NCI-H1417 (cell line): Measurements from ENCODE around the gene TPD52L1.
"Not testable (repeated sequence)": the region's sequence is repeated elsewhere in the genome, so short reads cannot be mapped to it uniquely, and the experiment has no call there.

Source experiments
- DNase-seq, 3 experiments: peaks; one replicate each; lab custom pipeline; 2025; lab: John Stamatoyannopoulos, UW

Gene TPD52L1

DNA sequence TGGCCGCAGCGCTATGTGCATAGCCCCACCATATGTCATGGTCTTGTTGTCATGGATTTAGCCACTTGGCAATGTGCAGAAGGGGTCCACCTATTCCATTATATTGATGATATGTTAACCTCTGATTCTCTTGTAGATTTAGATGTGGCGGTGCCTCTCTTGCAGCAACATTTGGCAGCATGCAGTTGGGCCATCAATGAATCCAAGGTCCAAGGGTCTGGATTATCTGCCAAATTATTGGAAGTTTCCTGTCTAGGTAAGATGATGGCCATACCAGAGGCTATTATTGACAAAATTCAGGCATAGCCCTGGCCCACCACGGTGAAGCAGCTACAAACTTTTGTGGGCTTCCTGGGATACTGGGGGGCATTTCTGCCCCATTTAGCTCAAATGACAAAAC lies 116.8 kb downstream of the TPD52L1 start:
- DNase-seq, result no peak

DNA sequence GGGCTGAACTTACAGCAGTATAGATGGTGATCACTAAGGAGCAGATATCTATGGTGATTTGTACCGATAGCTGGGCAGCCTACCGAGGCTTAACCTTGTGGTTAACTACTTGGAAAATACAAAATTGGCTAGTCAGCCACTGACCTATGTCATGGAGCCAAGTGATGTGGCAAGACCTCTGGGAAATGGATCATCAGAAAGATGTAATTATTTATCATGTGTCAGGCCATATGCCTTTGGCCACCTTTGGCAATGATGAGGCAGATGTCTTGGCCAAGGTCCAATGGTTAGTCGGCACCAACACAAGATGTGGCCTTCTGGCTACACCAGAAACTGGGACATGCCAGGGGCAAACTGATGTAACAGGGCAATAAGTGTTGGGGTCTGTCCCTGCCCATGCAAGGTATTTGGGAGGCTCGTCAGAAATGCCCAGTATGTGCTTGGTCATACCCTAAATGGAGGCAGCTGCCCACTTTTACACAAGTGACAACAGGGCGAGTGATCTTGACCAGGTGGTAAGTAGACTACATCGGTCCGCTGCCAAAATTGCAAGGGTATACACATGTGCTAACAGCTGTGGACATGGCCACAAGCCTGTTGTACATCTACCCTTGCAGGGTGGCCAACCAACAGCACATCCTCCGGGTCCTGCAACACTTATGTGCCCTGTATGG lies 118.0 kb downstream of the TPD52L1 start:
- DNase-seq, result no peak

DNA sequence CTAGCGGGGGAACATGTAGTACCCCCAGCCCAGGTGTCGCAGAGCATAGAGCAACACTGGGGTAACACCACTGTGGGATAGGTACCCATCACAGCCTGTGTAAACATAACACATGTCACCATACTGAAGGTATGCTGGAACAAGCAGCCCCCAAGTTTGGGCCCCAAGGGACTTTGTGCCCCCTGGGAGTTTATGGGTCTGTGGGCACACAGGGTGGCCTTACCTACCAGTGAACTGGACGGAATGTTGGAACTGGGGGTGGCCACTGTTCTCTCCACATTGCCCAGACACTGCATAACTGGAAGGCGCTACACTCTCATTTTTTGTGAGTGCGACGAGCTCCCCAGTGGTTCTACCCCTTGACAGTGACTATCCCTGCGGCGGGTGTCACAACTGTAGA lies 119.7 kb downstream of the TPD52L1 start:
- no peak for DNase-seq

DNA sequence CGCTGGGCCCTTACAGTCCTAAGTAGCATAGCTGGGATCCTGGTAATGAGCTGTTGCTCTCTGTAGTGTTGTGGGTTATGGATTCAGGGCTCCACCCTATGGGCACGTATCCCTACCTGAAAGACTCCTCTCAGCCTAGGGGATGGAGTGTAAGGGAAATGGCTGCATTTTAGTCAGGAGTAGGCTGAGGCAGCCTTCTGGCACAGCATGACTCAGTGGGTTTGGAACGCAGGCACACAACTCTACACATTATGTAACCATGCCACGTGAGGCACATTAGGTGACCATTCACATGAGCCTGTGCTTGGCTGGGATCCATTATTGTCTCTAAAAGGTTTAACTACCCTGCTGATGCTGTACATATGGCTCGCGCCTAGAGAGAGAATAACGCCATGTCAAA lies 120.4 kb downstream of the TPD52L1 start:
- peak in 1 of 3 experiments; percentile 17 for DNase-seq

DNA sequence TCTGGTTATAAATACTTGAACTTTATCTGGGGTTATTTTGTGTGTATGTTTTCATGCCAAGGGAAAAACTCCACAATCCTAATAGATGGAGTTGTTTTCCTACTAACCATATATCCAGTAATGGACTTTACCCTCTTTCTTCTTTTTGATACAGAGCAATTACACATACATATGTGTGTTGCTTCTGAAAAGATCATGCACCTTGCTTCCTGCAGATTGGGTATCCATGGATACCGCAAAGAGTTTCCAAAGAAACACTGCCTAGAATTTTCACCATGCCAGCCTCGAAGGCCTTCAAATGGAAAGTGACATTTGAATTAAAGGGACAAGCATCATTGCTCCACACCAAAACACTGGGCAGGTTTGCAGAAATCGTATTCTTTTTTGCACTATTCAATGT lies 121.4 kb downstream of the TPD52L1 start:
- DNase-seq, result peak in 1 of 3 experiments; percentile 12

DNA sequence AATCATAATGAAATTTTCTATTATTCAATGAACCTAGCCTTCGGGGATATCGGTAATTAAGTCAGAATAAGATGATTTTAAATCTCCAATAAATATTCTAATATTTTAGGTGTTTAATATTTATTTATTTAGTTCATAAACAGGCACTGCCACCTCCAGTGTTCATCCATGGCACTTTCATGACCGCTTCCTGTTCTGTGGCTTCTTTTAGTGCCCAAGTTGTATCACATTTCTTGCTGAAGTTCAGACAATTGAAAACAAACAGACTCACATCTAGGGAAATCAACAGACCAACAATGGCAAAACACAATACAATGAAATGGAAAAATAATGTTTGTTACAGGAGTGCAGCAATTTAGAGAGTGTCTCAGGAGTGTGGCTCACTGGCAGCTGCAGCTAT lies 122.2 kb downstream of the TPD52L1 start:
- DNase-seq, result no peak

DNA sequence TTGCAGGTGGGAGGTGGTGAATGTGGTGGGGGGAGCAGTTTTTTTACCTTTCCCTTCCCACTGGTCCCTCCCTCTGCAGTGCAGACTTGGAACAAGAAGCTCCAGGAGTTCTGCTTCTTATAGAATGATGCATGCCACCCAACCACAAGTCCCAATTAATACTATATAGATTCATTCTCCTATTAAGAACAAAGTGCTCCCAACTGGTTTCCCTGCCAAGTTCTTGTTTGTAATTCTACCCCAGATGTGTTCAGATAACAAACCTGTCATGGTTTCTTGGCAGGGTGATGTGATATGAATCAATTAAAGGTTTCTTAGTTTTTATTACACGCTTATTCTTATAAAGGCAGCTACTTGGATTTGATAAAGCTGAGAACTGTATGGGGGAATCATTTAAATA lies 124.3 kb downstream of the TPD52L1 start:
- no peak for DNase-seq

DNA sequence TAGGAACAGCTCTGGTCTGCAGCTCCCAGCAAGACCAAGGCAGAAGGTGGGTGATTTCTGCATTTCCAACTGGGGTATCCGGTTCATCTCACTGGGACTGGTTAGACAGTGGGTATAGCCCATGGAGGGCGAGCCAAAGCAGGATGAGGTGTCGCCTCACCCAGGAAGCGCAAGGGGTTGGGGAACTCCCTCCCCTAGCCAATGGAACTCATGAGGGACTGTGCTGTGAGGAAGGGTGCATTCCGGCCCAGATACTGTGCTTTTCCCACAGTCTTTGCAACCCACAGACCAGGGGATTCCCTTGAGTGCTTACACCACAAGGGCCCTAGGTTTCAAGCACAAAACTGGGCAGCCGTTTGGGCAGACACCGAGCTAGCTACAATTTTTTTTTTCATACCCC lies 126.4 kb downstream of the TPD52L1 start:
- DNase-seq, result no peak

DNA sequence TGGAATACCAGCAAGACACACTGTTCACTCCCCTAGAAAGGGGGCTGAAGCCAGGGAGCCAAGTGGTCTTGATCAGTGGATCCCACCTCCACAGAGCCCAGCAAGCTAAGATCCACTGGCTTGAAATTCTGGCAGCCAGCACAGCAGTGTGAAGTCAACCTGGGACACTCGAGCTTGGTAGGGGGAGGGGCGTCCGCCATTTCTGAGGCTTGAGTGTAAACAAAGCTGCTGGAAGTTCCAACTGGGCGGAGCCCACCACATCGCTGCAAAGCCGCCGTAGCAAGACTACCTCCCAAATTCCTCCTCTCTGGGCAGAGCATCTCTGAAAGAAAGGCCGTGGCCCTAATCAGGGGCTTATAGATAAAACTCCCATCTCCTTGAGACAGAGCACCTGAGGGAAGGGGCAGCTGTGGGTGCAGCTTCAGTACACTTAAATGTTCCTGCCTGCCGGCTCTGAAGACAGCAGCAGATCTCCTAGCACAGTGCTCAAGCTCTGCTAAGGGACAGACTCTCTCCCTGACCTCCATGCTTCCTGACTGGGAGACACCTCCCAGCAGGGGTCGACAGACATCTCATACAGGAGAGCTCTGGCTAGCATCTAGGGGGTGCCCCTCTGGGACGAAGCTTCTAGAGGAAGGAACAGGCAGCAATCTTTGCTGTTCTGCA lies 126.9 kb downstream of the TPD52L1 start:
- not testable (repeated sequence) for DNase-seq

DNA sequence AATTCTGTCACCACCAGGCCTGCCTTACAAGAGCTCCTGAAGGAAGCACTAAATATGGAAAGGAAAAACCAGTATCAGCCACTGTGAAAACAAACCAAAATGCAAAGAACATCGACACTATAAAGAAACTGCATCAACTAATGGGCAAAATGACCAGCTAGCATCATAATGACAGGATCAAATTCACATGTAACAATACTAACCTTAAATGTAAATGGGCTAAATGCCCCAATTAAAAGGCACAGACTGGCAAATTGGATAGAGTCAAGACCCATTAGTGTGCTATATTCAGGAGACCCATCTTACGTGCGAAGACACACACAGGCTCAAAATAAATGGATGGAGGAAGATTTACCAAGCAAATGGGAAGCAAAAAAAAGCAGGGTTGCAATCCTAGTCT lies 128.9 kb downstream of the TPD52L1 start:
- not testable (repeated sequence) for DNase-seq

DNA sequence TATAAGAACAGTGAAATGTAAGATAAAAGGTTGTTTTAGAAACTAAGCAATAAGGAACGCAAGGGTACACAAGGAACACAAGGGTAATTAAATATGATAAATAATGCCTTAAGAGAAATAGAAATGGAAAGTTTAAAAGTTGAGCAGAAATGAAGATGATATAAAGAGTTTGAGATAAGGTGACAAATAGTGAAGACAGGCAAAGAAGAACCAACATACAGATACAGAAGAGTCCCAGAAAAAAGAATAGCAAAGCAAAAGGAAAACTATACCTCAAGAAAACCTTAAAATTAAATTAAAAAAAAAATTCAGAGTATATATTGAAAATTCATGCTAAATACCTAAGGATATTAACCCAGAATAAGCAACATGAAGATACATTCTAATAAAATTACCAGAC lies 131.8 kb downstream of the TPD52L1 start:
- no peak for DNase-seq

DNA sequence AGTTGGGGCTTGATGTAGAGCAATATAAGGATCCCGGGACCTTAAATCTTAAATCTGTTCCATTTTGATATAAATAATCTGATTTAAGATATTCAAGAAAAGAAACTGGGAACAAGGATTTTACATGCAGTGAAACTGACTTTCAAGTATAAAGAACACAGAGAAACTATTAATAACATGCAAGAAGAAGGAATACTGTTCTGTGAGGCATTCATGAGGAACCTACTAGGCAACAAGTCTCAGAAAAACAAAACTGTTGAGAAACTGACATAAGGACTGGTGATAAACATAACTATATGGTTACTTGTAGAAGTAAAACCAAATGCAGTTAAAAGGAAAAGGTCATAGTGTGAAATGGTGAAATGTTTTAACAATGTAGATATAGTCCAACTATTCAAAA lies 132.4 kb downstream of the TPD52L1 start:
- DNase-seq, result no peak

DNA sequence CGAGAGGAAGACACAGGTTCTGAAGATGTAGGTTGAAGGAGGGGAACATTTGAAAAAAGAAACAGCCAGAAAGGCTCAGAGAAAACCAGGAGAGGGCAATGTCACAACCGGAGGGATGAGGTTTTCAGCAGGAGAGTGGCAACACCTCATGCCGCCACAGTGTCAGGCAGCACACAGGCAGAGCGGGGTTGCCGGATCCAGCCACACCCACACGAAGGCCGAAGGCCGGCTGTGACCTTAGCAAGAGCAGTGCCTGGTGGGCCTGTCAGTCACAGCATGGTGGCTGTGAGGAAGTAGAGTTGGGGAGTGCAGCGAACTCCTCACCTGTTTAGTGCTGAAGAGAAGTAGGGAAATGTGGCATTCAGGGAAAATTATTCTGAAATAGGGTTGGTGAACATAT lies 134.1 kb downstream of the TPD52L1 start:
- DNase-seq, result no peak

DNA sequence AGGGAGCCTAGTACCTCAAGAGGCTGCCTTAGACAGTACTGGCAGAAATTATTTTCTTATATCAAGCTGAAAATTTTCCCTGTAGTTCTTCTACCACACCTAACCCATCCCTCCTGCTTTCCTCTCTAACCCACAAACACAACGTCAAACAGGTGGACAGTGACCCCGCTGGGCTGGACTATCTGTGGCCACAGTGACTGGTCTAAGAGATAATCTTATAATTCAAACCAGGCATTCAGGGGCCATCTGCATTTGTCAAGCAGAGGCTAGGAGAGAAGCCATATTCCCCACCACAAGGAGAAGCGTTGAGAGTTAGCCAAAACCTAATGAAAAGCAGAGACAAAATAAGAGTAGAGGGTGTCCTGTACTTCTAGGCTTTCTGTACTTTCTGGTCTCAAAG lies 140.0 kb downstream of the TPD52L1 start:
- no peak for DNase-seq

DNA sequence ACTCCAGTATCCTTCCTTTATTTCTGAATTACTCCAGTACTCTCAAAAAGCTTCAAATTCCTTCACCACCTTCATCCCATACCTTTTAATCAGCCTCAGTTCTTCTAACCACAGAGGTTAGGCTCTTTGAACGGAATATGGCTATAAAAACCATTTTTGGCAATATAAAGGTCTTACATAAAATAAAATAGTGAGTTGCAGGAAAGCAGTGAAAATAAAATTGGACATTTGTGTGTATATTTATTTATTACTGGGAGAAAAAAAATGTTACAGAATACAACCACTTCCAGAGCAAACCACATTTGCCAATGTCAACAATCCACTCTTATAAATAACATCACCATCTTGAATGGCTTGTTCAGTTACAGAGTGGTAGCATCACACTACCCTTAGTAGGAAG lies 140.5 kb downstream of the TPD52L1 start:
- DNase-seq, result no peak

DNA sequence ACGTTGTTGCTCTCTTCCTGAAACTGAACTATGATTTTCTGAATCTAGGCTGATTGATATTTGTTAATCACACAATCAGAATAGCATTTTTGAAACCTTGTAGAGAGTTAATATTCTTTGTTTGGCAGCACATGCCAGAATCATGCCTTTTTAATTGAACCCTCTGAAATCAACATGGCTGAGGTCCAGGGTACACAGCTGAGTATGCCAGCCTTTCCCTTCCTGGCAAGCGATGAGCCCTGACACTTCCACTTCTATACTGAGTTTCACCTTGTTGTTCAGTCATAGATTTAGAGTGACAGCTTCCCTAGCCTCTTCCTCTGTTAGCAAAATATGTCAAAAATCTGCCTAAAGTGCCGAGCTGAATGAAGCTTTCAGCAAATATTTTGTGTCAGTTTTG lies 141.4 kb downstream of the TPD52L1 start:
- DNase-seq, result no peak

DNA sequence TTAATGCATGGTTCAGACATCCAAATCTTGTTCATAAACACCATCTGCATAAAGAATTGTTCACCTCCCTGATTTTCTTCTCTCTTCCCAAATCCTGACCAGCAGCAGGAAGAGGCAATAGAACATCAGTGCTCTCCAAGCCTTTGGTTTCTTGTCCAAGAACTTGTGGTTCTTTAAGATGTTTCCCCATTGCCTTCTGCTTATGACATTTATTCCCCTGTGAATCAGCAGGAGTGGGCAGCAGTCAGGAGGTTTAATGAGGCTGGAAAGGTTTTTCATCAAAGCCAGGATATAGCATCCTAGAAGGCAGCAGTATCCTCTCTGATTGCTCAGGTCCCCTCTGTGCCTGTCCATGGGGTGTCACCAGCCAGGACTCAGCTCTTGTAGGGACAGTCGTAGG lies 142.9 kb downstream of the TPD52L1 start:
- DNase-seq, result no peak

DNA sequence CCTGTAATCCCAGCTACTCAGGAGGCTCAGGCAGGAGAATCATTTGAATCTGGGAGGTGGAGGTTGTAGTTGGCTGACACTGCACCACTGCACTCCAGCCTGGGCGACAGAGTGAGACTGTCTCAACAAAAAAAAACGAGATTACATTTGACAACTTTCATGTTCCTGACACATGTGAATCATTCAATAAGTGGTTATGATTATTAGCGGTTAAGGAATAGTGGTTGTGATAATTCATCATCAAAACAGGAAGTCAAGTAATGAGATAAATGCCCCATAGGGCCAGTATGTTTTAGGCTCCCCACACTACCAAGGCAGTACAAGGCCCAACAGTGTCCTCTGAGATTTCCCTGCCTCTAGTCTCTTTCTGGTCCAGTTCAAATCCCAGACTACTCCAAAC lies 145.7 kb downstream of the TPD52L1 start:
- DNase-seq, result no peak

DNA sequence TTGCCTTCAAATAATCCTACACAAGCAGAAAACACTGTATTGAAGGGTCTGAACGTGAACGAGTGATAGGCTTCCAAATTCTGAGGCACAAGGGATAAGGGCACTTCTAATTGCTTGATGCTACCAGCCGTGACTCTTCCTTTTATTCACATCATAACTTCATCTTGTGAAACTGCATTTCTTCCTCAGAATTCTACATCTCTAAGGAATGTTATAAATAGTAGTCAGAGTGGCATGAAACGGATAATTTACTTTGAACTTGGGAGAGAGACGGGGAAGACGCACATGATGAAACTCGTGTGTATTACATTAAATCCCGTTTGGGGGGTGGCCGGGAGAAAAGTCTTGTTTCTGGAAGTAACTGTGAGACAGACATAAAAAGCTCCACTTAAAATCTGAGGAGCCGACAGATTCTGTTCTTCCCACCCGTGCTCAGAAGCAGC lies 147.4 kb downstream of the TPD52L1 start:
- DNase-seq, result peak in 2 of 3 experiments; percentile 35 to 70

DNA sequence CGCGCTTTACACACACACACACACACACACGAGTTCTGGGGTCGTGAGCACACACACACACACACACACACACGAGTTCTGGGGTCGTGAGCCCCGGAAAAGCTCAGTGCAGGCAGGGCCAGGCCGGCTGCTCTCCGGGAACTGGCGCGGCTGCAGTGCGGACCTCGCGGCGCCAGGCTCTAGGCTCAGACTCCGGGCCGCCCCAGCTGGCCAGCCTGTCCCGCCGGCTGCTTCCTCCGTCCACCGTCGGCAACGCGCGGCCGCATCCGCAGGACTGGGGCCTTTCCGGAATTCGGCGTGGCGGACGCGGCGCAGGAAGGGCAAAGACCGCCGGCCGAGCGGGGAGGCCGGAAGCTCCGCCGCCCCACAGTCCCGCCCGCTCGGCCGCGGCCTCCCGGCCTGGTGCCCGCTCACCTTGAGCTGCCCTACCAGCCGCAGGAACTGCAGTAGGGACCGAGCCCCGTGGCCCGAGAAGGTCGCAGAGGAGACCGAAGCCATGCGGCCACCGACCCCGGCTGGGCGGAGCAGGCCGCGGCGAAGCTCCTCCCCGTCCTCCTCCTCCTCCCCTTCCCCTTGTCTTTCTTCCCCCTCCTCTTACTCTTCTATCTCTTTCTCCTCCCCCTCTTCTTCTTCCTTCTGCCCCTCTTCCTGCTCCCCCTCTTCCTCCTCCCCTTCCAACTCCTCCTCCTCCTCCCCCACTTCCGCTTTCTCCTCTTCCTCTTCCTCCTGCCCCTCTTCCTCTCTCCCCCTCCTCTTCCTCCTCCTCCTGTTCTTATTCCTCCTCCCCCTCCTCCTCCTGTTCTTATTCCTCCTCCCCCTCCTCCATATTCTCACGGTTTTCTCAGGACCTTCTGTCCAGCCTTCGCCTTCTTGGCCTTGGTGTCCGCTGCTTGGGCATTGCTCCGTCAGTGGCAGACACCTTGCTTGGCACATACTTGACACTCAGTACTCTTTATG lies 148.1 kb downstream of the TPD52L1 start, which contains the start of gene HDDC2:
Gene HDDC2 (minus strand): TSS at position 533 of the 957 bp plus-strand sequence. CDS start 35 bp downstream, at position 498.
- peak; percentile 36 to 79 (median 77) for DNase-seq

DNA sequence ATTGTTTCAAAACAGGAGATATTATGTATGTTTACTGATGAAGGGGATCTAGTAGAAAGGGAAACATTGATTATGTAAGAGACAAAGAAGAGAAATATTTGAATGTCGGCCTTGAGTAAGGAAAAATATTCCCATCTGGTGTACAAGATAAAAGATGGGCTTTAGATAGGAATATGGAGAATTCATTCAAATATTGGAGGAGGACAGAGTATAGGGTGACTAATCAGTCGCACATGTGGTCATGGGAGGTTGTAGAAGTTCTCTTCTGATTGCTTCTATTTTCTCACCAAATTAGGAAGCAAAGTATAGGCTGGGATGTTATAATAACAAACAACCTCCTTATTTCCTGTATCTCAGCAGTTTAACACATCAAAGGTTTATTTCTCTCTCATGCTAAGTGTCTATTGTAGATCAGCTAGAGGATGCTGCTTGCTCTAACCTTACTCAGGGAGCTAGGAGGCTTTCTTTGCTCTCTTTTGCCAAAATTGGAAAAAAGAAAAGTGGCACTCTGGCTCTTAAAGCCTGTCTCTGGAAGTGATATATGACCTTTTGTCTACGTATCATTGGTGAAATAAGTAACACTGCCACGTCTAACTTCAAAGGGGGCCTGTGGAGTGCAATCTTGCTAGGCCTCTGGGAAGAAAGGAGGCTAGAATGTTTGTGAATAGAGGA lies 149.4 kb downstream of the TPD52L1 start:
- no peak for DNase-seq

DNA sequence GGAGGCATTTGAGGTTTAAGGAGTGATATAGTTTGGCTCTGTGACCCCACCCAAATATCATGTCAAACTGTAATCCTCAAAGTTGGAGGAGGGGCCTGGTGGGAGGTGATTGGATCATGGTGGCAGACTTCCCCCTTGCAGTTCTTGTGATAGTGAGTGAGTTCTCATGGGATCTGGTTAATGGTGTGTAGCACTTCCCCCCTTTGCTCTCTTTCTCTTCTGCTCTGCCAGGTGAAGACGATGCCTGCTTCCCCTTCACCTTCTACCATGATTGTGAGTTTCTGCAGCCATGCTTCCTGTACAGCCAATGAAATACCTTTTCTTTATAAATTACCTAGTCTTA lies 149.9 kb downstream of the TPD52L1 start:
- DNase-seq, result no peak
